HG03175 (cell line): ENCODE data around the gene ACCSL.

Source experiments
- ATAC-seq: cut with Tn5 transposase; IDR thresholded peaks from one replicate; pipeline ENCODE4 v1.9.1; 2021; ENCODE audit warnings: mild to moderate bottlenecking, moderate library complexity; ENCODE audit not compliant: unreplicated experiment

The ACCSL gene

DNA sequence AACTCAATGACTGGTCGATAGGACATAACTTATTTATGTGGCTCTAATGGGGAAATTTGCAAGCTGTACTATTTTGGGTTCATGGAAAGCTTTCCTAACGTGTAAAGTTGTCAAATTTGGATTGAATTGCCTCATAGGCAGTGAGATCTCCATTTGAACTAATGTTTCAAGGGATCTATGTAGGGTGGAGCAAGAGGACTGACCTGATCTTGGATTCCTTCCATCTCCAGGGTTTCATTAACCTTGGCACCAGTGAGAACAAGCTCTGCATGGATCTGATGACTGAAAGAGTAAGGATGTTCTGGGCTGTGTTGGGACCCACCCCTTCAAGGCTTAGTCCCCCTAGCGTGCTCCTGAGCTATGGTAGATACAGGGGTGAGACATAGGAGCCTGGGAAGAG is 2.1 kb downstream of the ACCSL start:
- ATAC-seq, result no peak

DNA sequence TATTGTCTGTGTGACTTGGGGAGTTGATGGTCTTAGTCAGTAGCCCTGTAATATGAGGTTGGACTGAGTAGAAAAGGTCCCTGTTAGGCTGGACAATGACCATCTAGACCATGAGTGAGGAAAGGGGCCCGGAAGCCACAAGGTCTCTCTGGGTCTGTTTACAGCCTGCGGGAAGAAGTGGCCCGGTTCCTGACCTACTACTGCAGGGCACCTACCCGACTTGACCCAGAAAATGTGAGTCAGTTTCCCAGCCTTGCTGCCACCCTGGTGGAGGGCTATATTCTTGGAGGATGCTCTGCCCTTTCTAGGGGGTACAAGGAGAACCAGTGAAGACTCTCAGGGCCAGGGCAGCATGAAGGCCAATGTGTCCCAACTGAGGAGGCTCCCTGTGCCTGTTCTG is 3.4 kb downstream of the ACCSL start:
- ATAC-seq, result no peak

DNA sequence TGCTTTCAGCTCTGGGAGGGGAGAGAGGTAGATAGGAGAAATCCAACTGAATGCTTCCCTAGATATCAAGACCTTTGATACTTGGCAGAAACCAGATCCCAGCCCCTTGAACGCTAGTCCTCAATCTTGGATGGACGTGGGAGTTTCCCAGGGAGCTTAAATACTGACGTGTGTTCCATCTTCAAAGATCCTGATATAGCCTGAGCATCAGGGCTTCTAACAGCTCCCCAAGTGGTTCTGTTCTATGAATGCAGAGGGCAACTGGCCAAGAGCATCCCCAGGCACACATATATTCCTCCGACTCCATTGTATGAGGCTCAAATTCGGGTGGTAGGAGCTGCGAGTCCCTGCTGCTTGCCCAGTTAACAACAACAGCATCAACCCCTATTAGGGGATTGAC is 9.6 kb downstream of the ACCSL start:
- no peak for ATAC-seq

DNA sequence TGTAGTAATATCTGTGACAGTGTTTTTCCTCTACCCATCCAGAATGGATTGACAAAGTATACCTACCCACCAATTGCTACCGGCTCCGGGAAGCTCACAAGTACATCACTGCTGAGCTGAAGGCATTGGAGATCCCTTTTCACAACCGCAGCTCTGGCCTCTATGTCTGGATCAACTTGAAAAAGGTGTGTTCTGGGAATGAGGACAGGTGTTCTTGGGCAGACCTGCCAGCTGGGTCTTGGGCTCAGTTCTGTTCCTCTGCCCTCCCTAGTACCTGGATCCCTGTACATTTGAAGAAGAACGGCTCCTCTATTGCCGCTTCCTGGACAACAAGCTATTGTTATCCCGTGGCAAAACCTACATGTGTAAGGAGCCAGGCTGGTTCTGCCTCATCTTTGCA is 10.5 kb downstream of the ACCSL start:
- no peak for ATAC-seq

DNA sequence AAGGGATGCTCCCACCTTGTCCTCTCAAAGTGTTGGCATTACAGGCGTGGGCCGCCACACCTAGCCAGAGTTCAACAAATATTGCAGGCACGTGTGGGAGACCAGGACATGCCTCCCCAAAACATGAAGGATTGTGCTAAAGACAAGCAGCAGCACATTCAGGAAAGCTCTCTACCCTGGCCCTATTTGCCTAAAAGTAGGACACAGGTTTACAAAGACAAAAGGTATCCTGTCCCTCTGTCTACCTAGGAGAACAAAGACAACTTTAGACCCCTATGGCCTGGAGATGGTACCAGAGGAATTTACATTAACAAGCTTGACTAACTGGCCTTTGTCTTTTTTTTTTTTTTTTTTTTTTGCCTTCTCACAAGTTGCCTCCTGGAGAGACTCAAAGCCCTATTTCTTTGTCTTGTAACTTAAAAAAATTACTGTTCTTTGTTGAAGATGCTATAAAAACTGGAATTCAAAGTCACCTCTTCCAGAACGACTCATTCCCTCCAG is 17.4 kb downstream of the ACCSL start:
- ATAC-seq, result no peak

DNA sequence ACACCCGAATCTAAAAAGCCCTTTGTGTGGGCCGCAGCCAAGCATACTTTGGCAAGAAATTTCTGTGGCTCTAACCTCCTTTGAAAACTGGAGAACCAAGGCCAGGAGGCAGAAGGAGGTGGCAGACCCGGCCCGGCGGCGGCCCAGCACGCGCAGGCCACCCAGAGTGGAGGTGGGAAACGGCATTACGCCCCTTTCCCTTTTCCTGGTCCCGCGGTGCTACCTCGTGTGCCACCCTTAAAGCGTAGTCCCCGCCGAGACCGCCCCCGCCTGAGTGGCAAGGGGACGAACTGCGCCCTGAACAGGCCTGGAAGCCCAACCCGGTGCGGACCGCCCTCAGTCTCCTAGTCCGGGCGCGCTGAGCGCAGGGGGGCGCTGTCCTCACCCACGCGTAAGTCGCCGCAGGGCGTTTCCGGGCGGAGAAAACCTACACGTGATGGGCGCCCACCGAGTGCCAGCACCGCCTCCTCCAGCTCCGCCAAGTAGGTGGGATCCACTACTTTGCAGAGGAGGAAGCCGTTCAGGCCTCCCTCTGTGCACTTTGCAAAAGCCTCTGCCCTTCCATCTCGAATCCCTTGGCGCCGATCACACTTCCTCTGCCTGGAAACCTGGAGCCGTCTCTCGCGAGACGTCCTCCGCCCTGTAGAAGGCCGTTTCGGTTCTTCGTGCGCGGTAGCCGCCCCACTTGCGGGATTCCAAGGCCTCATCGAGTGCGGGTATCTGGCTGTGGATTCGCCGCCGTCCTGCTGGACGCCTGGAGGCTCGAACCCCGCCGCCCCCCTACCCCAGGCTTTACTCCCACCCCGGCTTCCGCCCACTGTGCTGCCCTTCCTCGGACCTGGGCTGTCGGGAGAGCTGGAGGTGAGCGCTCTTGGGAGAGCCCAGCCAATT is 18.3 kb downstream of the ACCSL start, which contains the start of gene ACCS:
Gene ACCS (plus strand): TSS at position 430 of the 891 bp plus-strand sequence. CDS start 1,358 bp downstream, outside the sequence.
- peak; percentile 97 for ATAC-seq

DNA sequence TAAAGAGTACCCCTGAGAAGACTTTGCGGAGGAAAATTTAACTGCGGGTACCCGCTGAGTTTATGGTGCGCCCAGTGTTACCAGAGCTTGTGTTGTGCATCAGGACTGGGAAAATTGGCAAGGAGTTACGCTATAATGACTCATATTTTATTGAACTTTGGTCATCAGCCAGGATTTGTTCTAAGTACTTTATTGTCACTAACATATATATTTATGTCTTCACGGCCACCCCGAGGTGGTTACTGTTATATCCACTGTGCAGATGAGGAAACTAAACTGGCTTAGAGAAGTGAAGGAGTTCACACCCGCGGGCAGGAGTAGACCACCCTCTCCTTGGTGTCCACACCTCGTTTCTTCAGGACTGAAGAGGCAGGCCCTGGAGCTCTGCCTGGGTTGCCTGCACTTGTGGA is 19.0 kb downstream of the ACCSL start:
- no peak for ATAC-seq

DNA sequence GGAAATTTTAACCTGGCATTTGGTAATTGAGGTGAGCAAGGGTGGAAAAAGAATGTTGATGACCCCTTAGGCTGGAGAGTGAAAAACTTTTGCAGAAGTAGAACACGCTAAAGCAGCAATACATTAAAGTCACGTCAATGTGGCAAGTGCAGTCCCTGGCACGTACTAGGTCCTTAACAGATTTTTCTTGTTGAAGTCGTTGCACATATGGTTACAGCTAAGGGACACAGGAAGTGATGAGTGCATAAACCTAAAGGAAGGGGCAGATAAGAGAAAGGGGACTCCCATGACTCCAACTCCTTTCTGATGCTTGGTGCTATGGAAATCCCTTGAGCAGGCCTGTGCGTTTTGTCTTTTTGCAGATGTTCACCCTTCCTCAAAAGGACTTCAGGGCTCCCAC is 19.5 kb downstream of the ACCSL start:
- no peak for ATAC-seq

DNA sequence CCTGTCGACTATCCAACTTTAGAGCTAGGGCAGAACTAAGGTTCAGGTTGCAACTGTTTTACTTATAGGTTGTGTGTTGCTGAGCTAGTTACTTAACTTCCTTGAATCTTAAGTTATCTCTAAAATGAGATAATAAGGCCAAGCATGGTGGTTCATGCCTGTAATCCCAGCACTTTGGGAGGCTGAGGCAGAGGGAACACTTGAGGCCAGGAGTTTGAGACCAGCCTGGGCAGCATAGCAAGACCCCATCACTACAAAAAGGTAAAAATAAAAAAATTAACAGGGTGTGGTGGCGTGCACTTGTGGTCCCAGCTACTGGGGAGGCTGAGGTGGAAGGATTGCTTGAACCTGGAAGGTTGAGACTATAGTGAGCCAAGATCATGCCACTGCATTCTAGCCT is 20.4 kb downstream of the ACCSL start:
- no peak for ATAC-seq

DNA sequence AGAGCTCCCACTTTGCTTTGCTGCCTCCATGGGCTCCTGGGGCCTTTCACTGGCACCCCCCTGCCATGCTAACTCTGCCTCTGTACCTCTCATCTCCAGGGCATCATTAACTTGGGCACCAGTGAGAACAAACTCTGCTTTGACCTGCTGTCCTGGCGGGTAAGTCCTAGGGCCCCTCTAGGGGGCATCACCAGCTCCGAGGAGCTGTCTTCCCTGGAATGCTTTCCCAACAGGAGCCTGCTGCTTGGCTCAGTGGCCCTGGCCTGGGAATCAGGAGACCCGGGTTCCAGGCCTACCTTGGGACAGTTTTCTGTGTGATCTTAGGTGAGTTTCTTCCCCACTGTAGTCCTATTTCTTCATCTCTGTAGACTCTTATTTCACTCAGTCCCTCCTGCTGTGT is 23.4 kb downstream of the ACCSL start:
- ATAC-seq, result no peak

DNA sequence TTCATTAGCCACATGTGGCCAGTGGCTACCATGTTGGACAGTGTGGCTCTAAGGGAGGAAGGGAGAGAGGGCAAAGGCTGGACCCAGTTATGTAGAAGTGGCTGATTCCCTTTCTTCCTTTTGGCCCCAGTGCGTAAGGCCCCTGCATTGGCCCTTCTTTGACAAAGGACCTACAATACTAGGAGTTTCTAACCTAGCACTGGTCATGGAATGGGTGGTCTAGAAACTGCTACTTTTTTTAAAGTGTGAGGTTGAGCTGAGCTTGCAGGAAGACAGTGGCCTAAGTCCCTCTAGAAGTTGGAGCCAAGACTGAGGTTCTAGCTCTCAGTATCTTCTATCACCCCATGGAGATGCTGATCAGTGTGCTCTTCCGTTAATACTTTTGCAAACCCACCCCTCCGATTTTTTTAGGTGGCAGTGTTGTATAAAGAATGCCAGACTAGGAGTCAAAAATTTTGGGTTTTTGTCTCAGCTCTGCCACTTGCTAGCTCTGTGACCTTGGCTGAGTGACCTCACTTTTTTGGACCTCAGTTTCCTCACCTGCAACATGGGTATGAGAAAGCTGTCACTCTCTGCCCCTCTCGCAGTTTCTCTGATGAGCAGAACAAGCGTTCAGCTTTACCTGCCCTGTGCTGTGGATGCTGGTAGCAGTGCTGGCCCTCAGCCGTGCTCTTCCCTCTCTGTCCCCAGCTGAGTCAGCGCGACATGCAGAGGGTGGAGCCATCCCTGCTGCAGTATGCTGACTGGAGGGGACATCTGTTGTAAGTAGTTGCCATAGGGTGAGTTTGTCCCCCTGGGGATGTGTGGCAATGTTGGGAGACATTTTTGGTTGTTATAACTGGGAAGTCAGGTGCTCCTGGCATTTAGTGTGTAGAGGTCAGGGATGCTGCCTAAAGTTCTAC is 25.2 kb downstream of the ACCSL start:
- no peak for ATAC-seq

DNA sequence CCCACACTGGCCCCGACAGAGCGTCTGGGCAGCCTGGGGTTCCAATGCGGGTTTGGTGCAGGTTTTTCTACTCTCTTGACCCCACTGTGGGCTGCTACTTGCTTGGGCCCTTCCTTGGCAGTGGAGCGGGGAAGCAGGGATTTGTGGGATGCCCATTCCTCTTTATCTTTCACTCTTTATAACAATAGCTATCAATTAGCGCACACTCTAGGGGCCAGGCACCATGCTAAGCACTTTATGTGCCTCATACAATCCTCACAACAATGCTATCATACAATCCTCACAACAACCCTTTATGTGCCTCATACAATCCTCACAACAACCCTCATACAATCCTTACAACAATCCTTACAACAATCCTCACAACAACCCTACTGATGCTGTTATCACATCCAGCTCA is 31.0 kb downstream of the ACCSL start:
- ATAC-seq, result no peak

DNA sequence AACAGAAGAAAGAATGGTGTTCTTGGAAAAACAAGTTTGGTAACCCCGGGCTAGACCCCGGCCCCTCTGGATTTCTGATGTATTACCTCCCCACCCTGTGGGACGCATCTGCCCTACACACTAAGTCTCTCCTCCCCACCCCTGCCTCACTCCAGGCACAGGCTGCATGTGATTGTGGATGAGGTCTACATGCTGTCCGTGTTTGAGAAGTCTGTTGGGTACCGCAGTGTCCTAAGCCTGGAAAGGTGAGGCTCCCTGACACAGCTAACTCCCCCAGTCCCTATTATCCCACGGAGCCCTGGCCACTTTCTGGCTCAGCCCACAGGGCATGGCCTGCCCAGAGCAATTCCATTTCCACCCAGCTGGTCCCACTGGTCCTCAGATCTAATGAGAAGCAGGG is 31.6 kb downstream of the ACCSL start:
- ATAC-seq, result no peak

DNA sequence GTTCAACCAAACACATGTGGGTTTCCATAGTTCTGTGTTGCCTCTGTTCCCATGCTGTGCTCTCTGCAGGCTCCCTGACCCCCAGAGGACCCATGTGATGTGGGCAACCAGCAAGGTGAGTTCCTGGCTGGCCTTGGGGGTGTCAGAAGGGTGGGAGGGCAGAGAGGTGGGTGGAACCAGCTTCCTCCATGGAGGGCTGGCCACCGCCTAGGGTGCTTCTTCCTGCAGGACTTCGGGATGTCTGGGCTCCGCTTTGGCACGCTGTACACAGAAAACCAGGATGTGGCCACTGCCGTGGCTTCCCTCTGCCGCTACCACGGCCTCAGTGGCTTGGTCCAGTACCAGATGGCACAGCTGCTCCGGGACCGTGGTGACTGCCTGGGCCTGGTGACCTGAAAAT is 33.2 kb downstream of the ACCSL start:
- no peak for ATAC-seq

DNA sequence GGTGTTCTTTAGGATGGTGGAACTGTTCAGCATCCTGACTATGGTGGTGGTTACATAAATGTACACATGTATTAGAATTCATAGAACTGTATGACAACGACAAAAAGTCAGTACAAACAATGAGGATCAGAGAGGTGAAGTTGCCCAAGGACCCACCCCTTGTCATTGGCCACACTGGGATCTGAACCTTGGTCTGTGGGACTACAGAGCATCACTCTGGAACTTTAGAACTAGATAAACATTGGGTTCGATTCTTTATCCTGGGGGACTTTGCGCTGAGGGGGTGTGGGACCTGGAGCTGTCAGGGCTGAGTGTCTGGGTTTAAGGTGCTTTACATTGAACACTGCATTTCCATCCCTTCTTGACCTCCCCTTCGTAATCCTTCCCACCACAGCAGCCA is 34.9 kb downstream of the ACCSL start:
- ATAC-seq, result no peak

DNA sequence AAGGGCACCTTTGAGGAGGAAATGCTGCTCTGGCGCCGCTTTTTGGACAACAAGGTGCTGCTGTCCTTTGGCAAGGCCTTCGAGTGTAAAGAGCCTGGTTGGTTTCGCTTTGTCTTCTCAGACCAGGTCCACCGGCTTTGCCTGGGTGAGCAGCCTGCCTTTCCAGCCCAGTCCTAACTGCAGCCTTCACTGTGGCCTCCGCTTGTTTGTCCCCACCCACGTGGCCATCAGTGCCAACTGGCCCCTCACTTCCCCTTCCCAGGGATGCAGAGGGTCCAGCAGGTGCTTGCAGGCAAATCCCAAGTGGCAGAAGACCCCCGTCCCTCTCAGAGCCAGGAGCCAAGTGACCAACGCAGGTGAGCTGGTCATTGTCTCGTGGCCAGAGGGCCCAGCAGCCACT is 35.7 kb downstream of the ACCSL start:
- no peak for ATAC-seq

DNA sequence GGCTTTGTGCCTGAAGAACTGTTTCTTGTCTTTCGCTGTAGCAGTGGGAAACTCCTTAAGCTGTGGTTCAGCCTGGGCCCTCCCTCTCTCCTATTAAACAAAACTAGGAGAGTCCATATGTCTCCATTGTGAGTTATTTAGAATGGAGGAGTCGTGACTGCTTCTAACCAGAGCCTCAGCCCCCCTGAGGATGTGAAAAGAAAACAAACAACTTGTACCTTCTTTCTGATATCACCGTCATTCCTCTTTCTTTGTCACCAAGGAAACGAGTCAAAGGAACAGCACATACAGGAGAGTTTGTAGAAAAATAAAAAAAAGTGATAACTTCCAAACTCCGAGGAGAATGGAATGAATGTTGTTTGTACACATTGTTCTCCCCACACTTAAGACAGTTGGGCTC is 36.1 kb downstream of the ACCSL start:
- ATAC-seq, result no peak

DNA sequence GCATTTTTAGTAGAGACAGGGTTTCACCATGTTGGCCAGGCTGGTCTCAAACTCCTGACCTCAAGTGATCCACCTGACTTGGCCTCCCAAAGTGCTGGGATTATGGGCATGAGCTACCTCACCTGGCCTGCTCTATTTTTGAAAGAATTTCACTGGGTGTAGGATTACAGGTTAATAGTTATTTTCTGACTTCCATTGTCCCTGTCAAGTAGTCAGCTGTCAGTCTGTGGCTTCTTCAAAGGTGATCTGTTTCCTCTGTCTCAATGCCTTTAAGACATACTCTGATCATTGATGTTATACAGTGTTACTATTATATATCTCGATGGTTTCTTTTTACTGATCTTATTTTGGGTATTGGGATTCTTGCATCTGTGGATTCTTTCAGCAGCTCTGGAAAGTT is 37.5 kb downstream of the ACCSL start:
- no peak for ATAC-seq

DNA sequence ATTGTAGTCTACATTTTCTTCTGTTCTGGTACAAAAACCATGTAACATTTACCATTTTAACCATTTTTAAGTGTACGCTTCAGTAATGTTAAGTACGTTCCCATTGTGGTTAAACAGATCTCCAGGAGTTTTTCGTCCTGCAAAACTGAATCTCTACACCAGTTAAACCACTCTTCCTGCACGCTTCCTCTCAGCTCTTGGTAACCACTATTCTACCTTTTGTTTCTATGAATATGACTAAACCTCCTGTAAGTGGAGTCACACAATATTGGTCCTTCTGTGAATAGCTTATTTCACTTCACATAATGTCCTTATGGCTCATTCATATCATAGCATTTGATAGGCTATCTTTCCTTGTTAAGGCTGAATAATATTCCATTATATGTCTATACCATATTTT is 40.6 kb downstream of the ACCSL start:
- ATAC-seq, result no peak

DNA sequence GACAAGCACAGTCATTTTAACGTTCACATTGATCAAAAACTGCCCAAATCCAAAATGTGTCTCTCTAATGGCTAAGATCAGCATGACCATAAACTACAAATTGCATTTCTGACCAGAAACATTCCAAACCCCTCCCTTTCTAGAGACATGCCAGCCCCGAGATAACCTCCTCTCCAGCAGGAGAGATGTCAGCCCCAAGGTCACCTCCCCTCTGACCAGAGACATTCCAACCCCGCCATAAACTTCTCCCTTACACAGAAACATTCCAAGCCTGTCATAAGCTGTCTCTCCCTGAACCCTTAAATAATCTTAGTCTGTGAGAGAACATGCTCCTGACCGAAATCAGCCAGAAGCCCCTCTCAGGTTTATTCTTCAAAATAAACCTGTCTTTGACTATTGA is 41.1 kb downstream of the ACCSL start:
- no peak for ATAC-seq

DNA sequence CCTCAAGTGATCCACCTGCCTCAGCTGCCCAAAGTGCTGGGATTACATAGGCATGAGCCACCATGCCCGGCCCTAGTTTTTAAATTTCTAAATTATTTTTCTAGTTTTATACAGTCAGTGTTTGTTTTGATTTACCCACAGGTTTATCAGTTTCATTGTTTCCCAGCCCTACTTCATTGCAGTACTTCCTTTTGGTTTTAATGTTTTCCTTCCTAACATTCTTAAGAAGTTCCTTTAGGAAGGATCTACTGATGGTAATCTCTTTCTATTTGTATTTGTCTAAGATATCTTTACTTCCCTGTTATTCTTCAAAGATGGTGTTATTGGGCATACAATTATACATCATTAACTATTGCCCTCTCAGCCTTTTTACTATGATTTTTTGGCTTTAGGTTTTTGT is 42.8 kb downstream of the ACCSL start:
- ATAC-seq, result no peak
